Tibial nerve (tissue), 4 donors: ENCODE data around the gene BCR. TPM values are rescaled to one million over a fixed set of nuclear protein-coding genes. Genes with fewer than 3 reads are reported as not detected.
A peak's percentile ranks its signal among the peaks of the same experiment; 100 is the strongest.

Source experiments
- DNase-seq, 2 donors: peaks; one replicate each; pipeline ENCODE4 v3.0.0-alpha.2; 2019; ENCODE audit warnings: low spot score in 2 of 2
- H3K27ac ChIP-seq, 4 donors: fragments of 200-600 bp; sonication (generic) in 3 of 4; one replicate each; pipeline ENCODE4 v1.5.1; 2017 to 2019; ENCODE audit warnings: mild to moderate bottlenecking in 1 of 4
- H3K27me3 ChIP-seq, 2 donors: fragments of 200-600 bp; sonication (generic) in 1 of 2; one replicate each; pipeline versions ENCODE4 v1.5.1 to v1.6.0; 2017 to 2019
- H3K36me3 ChIP-seq, 3 donors: fragments of 200-600 bp; sonication (generic); one replicate each; pipeline ENCODE4 v1.5.1; 2018 to 2019
- H3K4me1 ChIP-seq, 4 donors: fragments of 200-600 bp; sonication (generic) in 3 of 4; one replicate each; pipeline ENCODE4 v1.5.1; 2017 to 2019
- H3K4me3 ChIP-seq, 4 donors: fragments of 200-600 bp; sonication (generic) in 3 of 4; one replicate each; pipeline ENCODE4 v1.5.1; 2017 to 2019; ENCODE audit warnings: mild to moderate bottlenecking in 1 of 4, moderate library complexity in 1 of 4
- H3K9me3 ChIP-seq, 4 donors: fragments of 200-600 bp; sonication (generic) in 3 of 4; one replicate each; pipeline ENCODE4 v1.5.1; 2017 to 2019
- EP300 ChIP-seq, 2 donors: sonication (generic); formaldehyde crosslinking; IDR thresholded peaks; one replicate each; pipeline ENCODE4 v1.6.1; 2017; ENCODE audit warnings: antibody characterized with exemption in 2 of 2, mild to moderate bottlenecking in 1 of 2
- POLR2A ChIP-seq, 2 donors: fragments of 450-650 bp; IDR thresholded peaks; one replicate each; pipeline ENCODE4 v1.6.1; 2017; ENCODE audit warnings: antibody characterized with exemption in 2 of 2, mild to moderate bottlenecking in 2 of 2, moderate library complexity in 2 of 2
- WGBS, 2 donors: methylation state at CpG; one replicate each; pipeline ENCODE4 v1.1.5; 2018; 5-methylcytosine and 5-hydroxymethylcytosine counted together
- total RNA-seq, 4 donors: library from RNA; depleted of rRNA; stranded (reverse); fragments of >200 nt; gene quantifications; one replicate each; pipeline ENCODE4 v1.1.0, GENCODE V29; 2016
- TF ChIP-seq, protein P1 (sequence below), 5 experiments: fragments of 200-600 bp in 3 of 5; fragments of 450-650 bp in 2 of 5; sonication (generic) in 3 of 5; IDR thresholded peaks; one replicate each; pipeline ENCODE4 v1.5.1; 2016 to 2019; ENCODE audit warnings: antibody characterized with exemption in 5 of 5, mild to moderate bottlenecking in 3 of 5, moderate library complexity in 2 of 5

Gene BCR
- total RNA-seq, 4 donors from 2014 or later = 99.0 to 174 (median 120) TPM

DNA sequence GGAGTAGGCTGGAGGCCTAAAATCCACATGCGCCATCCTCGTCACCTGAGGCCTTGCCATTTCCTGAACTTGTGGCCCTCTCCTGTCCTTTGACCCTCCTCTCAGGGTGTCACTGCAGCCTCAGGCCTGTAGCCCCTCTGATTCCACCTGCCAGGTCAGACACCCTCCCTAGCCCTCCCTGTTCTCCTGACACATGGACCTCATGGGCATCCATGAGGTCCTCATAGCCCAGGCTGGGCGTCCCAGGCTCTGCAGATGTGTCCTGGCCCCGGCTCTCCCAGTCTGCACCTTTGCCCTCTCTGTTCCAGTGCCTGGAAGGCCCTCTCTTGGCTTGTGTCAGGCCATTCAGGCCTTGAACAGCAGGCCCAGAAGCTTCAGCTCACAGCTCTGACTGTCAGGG is 19.3 kb upstream of the BCR start:
- Histone ChIP-seq H3K27me3 (no peaks in the 10 kb centered on the region), H3K4me1 (peaks cover 0 to 17% (median 4%) of the 10 kb centered on the region in 4 donors), H3K4me3 (no peak overlapping the region), H3K27ac (no peak overlapping the region), H3K36me3 (peaks cover 0 to 63% (median 0%) of the 10 kb centered on the region in 3 donors), H3K9me3 (no peaks in the 10 kb centered on the region)
- no peak for DNase-seq
- WGBS, 2 donors = 84 to 93% methylated on average over 4 of the region's 4 CpGs
- TF ChIP-seq POLR2A (IDR thresholded peaks at IDR 0.05) = no peak

DNA sequence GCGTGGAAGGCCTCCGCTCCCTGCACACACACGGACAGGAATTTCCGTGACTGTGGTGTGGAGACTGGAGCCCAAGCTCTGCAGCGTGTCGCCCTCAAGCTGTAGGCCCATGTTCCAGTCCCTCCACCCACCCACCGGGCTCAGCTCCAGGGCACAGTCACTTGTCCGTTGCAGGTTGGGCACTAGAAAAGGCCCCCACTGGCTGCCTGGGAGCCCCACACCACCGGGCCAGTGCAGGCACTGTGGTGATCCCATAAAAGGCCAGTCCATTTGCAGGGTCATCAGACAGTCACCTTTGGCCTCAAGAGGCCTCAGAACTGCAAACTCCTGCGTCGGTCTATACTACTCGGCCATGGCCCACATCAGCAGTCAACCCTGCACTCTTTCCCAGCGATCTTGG is 18.7 kb upstream of the BCR start:
- DNase-seq = no peak
- no peak overlapping the region for H3K4me3 ChIP-seq
- TF ChIP-seq, protein P1, sequence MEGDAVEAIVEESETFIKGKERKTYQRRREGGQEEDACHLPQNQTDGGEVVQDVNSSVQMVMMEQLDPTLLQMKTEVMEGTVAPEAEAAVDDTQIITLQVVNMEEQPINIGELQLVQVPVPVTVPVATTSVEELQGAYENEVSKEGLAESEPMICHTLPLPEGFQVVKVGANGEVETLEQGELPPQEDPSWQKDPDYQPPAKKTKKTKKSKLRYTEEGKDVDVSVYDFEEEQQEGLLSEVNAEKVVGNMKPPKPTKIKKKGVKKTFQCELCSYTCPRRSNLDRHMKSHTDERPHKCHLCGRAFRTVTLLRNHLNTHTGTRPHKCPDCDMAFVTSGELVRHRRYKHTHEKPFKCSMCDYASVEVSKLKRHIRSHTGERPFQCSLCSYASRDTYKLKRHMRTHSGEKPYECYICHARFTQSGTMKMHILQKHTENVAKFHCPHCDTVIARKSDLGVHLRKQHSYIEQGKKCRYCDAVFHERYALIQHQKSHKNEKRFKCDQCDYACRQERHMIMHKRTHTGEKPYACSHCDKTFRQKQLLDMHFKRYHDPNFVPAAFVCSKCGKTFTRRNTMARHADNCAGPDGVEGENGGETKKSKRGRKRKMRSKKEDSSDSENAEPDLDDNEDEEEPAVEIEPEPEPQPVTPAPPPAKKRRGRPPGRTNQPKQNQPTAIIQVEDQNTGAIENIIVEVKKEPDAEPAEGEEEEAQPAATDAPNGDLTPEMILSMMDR (IDR thresholded peaks at IDR 0.05) = no peak
- no peak for TF ChIP-seq POLR2A (IDR thresholded peaks at IDR 0.05)
- TF ChIP-seq EP300 (IDR thresholded peaks at IDR 0.05) = no peak
- no peak overlapping the region for H3K27ac ChIP-seq
- H3K27me3 ChIP-seq = no peaks in the 10 kb centered on the region
- WGBS, 2 donors = 76 to 86% methylated on average over 10 to 13 of the region's 13 CpGs
- peaks cover 0 to 17% (median 4%) of the 10 kb centered on the region in 4 donors for H3K4me1 ChIP-seq
- H3K9me3 ChIP-seq = no peaks in the 10 kb centered on the region
- peaks cover 0 to 58% (median 0%) of the 10 kb centered on the region in 3 donors for H3K36me3 ChIP-seq

DNA sequence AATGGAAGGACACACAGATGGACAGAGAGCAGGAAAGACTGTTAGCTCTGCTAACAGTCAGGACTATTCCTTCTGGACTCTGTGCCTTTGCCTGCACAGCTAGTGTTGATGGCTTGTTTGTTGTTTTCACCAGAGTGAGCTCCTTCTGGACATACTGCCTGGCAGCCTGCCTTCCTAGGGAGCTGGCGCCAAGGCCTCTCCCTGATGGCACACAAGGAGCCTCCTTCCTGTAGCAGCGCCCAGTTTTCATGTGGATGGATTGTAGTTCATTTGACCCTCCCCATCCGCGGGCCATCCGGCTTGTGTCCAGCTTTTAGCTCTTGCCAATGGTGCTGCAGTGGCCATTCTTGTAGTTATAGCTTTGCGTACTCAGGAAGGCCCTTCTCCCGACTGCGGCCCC is 16.6 kb upstream of the BCR start:
- DNase-seq = peak; percentile 63 to 74
- H3K27ac ChIP-seq = peak overlapping the region in 3 of 4 donors; percentile 33 to 73 (median 36)

DNA sequence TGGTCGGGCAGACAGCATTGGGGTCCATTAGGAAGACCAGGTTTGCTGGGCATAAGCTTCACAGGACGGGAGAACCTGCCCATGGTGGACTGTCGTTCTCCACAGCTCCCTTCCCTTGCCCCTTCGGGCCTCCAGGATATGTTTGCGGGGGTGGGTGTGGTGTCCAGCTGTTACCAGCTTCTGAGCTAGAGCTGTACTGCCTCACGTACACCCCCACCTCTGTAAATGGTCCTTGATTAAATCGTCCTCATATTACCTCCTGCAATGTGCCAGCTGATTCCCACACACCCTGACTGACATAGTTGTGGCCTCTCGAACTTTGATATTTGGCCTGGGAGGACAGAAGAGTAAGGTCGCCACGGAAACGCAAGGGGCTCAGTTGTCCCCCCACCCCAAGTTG is 16.2 kb upstream of the BCR start:
- WGBS, 2 donors = 63 to 73% methylated on average over 9 to 11 of the region's 11 CpGs
- Histone ChIP-seq H3K4me1 (peaks cover 0 to 14% (median 4%) of the 10 kb centered on the region in 4 donors), H3K4me3 (no peak overlapping the region), H3K27me3 (no peaks in the 10 kb centered on the region), H3K36me3 (peaks cover 0 to 35% (median 0%) of the 10 kb centered on the region in 3 donors), H3K27ac (peak overlapping the region in 3 of 4 donors; percentile 33 to 73 (median 36)), H3K9me3 (no peaks in the 10 kb centered on the region)
- DNase-seq = no peak
- TF ChIP-seq, protein P1 (IDR thresholded peaks at IDR 0.05) = no peak
- no peak for TF ChIP-seq POLR2A (IDR thresholded peaks at IDR 0.05)
- no peak for TF ChIP-seq EP300 (IDR thresholded peaks at IDR 0.05)

More for the DNA sequence above, 16.6 kb upstream of the BCR start:
- Histone ChIP-seq H3K27me3 (no peaks in the 10 kb centered on the region), H3K4me3 (no peak overlapping the region), H3K9me3 (no peaks in the 10 kb centered on the region), H3K4me1 (peaks cover 0 to 14% (median 4%) of the 10 kb centered on the region in 4 donors), H3K36me3 (peaks cover 0 to 39% (median 0%) of the 10 kb centered on the region in 3 donors)
- 52 to 69% methylated on average over 8 of the region's 8 CpGs for WGBS, 2 donors
- TF ChIP-seq EP300 (IDR thresholded peaks at IDR 0.05) (peak in 1 of 2 donors; percentile 23), POLR2A (IDR thresholded peaks at IDR 0.05) (no peak)
- TF ChIP-seq, protein P1 (IDR thresholded peaks at IDR 0.05) = no peak

DNA sequence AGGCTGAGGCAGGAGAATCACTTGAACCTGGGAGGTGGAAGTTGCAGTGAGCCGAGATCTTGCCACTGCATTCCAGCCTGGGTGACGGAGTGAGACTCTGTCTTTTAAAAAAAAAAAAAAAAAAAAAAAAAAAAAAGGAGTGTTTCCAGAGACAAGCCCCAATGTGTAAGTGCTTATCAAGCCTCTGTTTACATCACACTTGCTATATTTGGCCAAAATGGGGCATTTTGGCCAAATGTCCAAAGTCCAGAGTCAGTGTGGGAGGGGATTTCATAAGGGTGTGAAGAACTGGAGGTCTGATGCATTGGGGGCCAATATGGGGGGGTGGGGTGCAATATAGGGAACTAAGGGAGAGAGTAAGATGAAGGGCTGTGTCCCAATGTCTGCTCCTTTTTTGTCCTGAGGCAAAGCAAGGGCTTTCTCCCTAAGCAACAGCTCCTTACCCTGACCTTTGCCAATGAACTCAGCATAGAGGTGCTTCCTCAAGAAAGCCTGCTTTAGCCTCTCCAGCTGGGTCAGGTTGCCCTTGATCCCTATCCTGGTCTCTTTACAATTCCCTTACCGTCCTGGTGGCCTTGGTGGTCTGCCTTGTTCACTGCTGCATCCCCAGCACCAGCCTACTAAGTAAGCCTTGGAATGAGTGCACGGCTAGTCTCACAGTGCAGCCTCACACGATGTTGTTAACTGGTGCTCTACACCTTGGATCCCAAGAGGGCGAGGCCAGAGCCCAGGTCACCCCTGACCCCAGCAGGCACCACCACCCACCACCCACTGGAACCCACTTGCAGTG is 14.1 kb upstream of the BCR start:
- Histone ChIP-seq H3K4me1 (peaks cover 0 to 14% (median 4%) of the 10 kb centered on the region in 4 donors), H3K9me3 (no peaks in the 10 kb centered on the region), H3K36me3 (peaks cover 0 to 14% (median 0%) of the 10 kb centered on the region in 3 donors), H3K4me3 (no peak overlapping the region), H3K27me3 (no peaks in the 10 kb centered on the region), H3K27ac (no peak overlapping the region)
- TF ChIP-seq, protein P1 (IDR thresholded peaks at IDR 0.05) = no peak
- TF ChIP-seq EP300 (IDR thresholded peaks at IDR 0.05) (no peak), POLR2A (IDR thresholded peaks at IDR 0.05) (no peak)
- 81 to 82% methylated on average over 6 of the region's 6 CpGs for WGBS, 2 donors
- no peak for DNase-seq
